ENCODE measurements around the gene CHD1.

- TF ChIP-seq CTCF (conservative IDR thresholded peaks at IDR 0.05 in 1 of 2, IDR thresholded peaks at IDR 0.05 in 1 of 2; ENCODE audit: low read depth in 1 of 2, low read length in 2 of 2) (no peak), EZH2 (IDR thresholded peaks at IDR 0.05; ENCODE audit: low read length, missing control alignments) (no peak)
These were observed 48.7 kb downstream of the CHD1 start for GRCh38 chr5:98880151-98880550.
